Activated CD4-positive, alpha-beta T cell treated with anti-CD3 and anti-CD28 coated beads, Interleukin-2, amount 50 U/mL, for 4 hours (primary cell): Measurements from ENCODE around the gene SMIM45.
A peak's percentile ranks its signal among the peaks of the same experiment; 100 is the strongest.
"Not testable (repeated sequence)": the region's sequence is repeated elsewhere in the genome, so short reads cannot be mapped to it uniquely, and the experiment has no call there.

Experiments used
- DNase-seq, 2 experiments: peaks; one replicate each; pipeline ENCODE4 v3.0.0-alpha.2; 2020

SMIM45 gene

GRCh38 chr22:41935015-41935351 is 17.0 kb upstream of the SMIM45 start:
- no peak for DNase-seq

GRCh38 chr22:41935509-41935908 is 16.4 kb upstream of the SMIM45 start:
- no peak for DNase-seq

GRCh38 chr22:41936894-41937169 is 15.1 kb upstream of the SMIM45 start:
- DNase-seq, result no peak

DNA sequence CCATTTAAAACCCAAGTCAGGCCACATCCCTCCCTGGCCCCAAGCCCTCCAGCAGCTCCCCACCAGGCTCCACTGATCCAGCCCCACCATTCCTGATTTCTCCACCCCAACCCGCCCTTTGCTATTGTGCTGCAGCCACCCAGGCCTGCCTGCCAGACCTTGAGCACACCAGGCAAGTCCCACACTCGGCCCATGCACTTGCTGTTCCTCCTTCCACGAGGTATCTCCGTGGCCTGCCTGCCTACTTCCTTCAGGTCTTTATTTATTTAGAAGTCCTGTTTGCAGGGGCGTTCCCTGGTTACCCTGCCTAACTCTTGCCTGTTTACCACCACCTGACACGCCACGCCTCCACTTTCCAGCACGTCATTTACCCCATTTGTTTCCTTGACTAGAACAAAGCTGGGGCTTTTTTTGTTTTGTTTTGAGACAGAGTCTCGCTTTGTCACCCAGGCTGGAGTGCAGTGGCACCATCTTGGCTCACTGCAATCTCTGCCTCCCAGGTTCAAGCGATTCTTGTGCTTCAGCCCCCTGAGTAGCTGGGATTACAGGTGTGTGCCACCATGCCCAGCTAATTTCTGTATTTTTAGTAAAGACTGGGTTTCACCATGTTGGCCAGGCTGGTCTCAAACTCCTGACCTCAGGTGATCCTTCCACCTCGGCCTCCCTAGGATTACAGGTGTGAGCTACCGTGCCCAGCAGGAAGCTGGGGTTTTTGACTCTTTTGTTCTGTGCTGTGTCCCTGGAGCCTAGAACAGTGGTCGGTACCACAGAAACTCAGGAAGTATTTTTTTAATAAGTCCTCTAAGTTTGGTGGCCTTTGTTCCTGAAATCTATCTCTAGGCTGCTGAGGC is 11.7 kb upstream of the SMIM45 start:
- peak; percentile 98 for DNase-seq

DNA sequence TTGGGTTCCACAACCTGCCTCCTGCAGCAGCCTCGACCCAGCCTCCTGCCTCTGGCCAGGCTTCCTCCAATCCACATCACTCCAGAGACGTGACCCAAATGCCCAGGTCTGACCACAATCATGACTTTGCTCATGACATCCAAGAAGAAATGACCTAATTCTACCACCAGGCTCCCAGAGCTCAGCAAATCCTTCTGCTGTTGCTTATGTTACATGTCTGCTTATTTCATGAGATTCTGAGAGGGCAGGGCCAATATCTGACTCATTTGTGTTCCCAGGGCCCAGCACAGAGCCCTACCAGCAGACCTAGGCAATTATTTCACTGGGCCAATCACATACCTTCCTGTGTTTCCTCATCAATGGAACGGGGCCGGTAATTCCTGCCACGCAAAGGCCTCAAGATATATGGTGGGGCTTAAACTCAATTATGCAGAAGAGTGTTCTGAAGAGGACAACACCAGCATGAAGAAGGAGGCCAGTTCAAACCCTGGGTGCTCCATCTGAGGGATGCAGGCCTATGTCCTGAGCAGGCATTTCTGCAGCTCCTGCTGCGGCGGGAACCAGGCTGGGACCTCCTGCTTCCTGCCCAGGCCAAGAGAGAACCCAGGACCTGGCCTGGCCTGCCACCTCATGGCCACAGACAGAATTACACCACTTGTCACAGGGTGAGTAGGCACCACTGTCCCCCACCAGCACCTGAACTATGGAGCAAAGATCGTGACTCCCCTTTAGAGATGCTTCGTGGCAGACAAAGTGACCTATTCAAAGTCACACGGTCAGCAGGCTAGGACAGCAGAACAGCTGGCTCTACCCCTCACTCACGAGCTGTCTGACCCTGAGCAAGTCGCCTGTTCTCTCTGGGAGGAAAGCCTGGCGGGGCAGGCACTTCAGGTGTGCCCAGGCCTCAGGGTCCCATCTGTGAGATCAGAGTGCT is 10.9 kb upstream of the SMIM45 start:
- DNase-seq, result peak; percentile 82 to 84

DNA sequence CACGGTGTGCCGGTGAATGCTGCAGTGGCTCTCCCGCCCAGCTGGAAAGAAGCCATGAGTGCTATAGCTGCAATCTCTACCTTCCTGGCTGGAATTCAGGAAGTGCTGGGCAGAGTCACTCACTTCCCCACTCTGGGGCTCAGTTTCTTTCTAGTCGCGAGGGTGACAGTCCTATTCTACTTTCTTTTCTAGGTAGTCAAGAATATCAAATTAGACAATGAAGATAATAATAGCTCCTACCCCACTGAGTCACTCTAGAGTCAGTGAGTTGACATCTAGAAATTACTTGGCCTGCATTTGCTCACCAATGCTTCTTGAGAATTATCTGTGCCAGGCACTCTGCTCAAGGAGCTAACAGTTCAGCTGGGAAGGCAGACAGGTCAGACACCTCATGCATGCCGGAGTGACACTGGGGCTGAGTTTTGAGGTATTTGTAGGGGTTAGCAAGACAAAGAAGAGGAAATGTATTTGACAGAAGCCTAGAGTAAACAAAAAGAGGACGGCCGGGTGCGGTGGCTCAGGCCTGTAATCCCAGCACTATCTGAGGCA is 8.2 kb upstream of the SMIM45 start:
- DNase-seq, result no peak

GRCh38 chr22:41946629-41947423 is 5.1 kb upstream of the SMIM45 start, which contains the start of gene CENPM:
Gene CENPM (minus strand): TSS chr22:41947152. CDS start chr22:41947076, 76 bp downstream.
- DNase-seq, result peak; percentile 83 to 84

- no peak for DNase-seq
Observed at GRCh38 chr22:41947424-41948080, 4.4 kb upstream of the SMIM45 start.

GRCh38 chr22:41948142-41948541 is 3.8 kb upstream of the SMIM45 start:
- DNase-seq, result no peak

- not testable (repeated sequence) for DNase-seq
Observed at GRCh38 chr22:41948928-41949296, 3.0 kb upstream of the SMIM45 start.

DNA sequence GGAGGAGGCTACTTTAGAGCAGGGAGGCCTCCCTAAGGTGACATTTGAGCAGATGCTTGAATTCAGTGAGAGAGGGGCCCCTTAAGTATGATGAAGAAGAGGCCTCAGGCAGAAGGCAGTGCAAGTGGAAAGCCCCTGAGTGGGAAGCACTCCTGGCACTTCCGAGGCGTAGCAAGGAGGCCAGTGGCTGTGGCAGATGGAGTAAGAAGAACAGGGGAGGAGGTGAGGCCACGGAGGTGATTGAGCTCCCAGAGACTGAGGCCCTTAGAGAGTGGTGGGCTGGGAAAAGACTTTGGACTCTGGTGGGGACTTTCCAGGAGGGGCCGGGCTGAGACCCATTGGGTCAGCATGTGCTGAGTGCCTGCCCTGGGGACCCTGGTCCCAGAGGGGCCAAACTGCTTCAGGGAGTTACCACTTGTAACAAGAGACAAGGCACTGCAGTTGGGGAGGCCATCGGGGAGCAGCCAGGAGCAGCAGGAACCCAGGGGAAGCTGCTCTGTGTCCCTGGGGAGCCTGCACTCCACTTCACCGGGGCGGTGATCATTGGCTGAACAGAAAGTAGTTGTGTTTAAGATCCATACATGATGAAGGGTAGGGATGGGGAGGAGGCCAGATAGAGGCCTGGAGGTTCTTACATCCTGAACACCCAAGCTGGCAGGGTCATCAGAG is 2.5 kb upstream of the SMIM45 start:
- DNase-seq, result no peak

DNA sequence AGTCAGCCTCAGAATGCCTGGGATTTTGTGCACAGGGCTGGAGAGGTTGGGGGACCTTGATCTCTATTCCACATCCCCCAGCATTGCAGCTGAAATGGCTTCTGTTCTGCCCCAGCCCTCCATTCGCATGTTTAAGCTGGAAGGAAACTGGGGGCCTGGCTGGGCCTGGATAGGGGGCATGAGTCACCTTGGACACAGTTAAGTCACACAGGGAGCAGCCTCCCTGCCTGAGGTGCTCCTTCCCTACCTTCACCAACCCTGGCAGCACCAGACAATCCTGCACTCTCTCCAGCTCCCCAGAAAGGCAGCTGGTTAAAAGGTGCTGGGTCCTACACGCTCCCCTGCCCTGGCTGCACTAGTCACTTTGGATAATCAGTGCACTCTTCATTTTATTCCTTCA is 763 bp downstream of the SMIM45 start:
- DNase-seq, result no peak

DNA sequence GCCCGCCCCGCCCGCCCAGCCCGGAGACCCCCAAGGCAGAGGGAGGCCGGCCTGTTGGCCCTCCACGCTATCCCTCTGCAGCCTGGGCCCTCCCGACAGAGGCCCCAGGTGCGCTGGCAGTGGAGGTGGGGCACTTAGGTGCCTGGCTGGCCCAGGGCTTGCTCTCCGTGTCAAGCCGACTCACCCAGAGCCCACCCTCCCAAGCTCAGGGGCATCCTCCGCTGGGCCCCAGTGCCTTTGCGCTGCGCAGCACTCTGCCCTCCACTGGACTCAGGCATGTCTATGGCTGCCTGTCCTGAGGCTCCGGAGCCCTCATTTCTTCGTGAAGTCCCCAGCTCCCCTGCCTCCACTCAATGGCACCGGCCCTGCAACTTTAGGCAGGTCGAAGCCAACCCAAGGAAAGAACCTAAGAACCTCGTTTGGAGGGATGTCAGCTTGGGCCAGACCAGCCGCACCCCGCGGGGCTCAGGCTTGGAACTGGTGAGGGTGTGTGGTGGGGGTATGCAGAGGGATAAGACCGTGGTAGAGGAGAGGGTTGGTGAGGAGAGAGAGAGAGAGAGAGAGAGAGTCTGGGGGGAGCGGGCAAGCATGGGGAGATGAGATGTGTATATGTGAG is 6.1 kb downstream of the SMIM45 start:
- DNase-seq, result no peak

- DNase-seq, result no peak
Observed at GRCh38 chr22:41963453-41964111, 11.6 kb downstream of the SMIM45 start.

DNA sequence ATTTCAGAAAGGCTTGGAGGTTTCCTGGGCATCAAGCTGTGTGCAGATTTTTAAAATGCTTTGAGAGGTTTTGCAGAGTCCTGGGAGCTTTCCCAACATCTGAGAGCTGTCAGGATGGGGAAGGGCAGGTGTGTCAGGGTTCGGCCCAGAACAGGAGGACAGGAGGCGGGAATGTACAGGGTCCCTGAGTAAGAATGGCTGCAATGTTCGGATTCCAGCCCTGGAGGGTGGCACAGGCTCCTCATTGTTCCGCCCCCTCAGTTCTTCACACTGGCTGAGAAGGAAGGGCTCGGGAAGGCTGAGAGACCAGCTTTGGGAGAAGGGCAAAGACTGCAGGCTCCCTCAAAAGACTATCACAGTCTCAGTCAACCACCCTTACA is 12.2 kb downstream of the SMIM45 start:
- DNase-seq, result no peak

DNA sequence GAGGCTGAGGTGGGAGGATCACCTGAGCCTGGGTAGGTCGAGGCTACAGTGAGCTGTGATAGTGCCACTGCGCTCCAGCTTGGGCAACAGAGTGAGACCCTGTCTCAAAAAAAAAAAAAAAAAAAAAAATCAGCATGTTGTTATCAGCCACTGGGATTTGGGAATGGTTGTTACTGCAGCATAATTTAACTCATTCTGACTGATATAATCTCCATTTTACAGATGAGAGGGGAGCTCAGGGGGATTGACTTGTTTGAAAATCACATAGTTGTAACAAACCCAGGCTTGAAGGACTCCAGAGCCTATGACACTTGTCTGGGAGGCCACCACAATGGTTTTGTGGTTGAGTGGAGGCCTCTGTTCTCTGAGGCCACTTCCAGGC is 14.3 kb downstream of the SMIM45 start:
- DNase-seq, result no peak

DNA sequence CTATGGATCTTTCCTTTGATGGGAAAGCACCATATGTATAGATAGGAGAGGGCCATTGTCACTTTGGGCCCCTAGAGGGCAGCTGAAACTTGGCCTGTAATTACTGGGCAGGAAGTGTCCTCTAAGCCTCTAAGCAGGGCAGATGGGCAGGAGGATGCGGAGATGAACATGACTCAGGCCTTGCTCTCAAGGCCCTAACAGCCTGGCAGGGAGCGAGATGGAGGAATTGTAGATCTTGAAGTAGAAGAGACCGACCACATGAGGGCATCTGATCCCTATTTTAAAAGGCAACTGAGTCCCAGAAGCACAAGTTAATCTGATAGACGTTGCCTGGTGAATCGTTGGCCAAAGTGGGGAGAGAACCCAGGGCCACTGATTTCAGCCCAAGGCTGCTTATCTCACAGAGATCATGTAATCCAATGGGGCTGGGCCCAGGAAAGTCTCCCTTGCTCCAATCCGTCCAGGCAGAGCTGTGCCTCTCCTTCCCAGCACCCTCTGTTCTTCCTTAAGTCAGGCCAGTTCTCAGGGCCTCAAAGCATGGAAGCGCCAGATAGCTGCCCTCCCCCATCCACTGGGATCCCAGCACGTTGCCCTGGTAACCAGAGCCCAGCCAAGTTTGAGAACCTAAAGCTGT is 14.8 kb downstream of the SMIM45 start:
- no peak for DNase-seq

GRCh38 chr22:41968601-41969000 is 16.7 kb downstream of the SMIM45 start:
- no peak for DNase-seq

GRCh38 chr22:41969110-41969646 is 17.2 kb downstream of the SMIM45 start, which contains the start of gene SEPTIN3:
Gene SEPTIN3 (plus strand): TSS chr22:41969443. CDS start chr22:41971493, 2,050 bp downstream.
- no peak for DNase-seq

DNA sequence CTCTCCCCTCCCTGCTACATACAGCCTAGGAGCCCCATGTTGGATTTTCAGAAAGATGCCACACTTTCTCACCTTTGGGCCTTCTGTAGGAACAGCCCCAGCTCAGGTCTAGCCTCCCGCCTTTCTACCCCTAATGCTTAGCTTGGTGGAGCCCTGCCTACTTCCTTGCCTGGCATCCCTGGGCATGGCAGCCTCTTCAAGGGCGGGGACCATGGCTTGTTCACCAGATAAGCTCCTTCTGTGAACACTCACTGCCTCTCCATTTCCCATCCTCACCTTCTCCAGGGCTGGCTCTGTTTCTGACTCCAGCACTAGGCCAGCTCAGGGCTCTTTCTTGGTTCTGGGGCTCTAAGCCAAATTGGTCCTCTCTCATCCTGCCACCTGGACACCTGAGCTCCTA is 18.7 kb downstream of the SMIM45 start:
- DNase-seq, result no peak
